PFSK-1 (cell line): Measurements from ENCODE around the gene TMEM255A.

ENCODE experiments used
- FOXP2 ChIP-seq: optimal IDR thresholded peaks from 2 replicates; pipeline ENCODE3; 2011; ENCODE audit warnings: borderline replicate concordance, control low read depth, inconsistent platforms; ENCODE audit not compliant: insufficient read depth; ENCODE audit errors: extremely low read length, extremely low read depth
- POLR2AphosphoS5 ChIP-seq: IDR thresholded peaks from 2 replicates; pipeline ENCODE4 v1.6.1; 2012; ENCODE audit warnings: low read depth, mild to moderate bottlenecking, control low read depth, low read length, moderate library complexity
- SIN3A ChIP-seq: IDR thresholded peaks from 2 replicates; pipeline ENCODE4 v1.6.1; 2012; ENCODE audit warnings: mild to moderate bottlenecking, low read length, moderate library complexity, borderline replicate concordance; ENCODE audit not compliant: insufficient read depth
- TAF1 ChIP-seq: IDR thresholded peaks from 2 replicates; pipeline ENCODE4 v1.6.1; 2012; ENCODE audit warnings: low read length, control low read depth, borderline replicate concordance; ENCODE audit not compliant: insufficient read depth
- TF ChIP-seq, protein P1 (sequence below), 2 experiments: IDR thresholded peaks; 2 replicates each; pipeline versions ENCODE4 v1.6.1 to v1.8.0; 2011 to 2012; ENCODE audit warnings: low read depth in 2 of 2, low read length in 2 of 2, control low read depth in 1 of 2, inconsistent platforms in 1 of 2, mild to moderate bottlenecking in 1 of 2, moderate library complexity in 1 of 2; ENCODE audit not compliant: insufficient read depth in 1 of 2

The TMEM255A gene

DNA sequence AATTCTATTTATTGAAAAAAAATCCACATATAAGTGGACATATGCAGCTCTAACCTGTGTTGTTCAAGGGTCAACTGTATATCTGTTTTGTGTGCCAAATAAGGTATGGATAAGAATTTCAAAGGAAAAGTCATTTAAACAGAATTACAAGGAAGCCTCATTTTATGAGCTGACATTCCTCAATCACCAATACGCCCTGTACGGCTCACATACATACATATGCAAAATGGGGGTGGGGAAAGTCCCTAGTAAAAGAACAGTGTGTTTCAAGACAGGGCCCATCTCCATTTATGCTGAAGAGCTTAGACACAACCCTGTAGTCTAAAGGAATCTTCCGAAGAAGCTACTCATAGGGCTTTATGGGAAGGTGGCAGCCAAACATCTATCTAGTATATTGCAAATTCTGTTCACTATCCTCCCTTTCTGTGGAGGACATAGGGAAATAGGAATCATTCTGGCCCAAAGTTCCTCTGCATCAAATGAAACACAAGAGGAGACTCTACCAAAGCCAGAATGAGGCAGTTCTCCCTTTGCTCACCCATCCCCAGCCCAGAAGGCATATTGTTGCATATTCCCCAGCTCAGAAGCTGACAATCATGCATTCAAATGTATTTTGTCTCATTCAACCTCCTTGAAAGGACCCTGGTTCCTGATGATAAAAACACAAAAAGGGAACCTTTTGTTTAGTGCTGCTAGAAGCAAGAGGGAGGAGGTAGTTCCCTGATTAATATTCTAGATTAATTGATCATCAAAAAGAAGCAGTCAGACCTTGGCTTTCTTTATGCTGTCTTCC lies 74.4 kb downstream of the TMEM255A start:
- no peak for TF ChIP-seq POLR2AphosphoS5
- no peak for TF ChIP-seq TAF1
- no peak for TF ChIP-seq SIN3A
- TF ChIP-seq FOXP2 = no peak
- TF ChIP-seq, protein P1, sequence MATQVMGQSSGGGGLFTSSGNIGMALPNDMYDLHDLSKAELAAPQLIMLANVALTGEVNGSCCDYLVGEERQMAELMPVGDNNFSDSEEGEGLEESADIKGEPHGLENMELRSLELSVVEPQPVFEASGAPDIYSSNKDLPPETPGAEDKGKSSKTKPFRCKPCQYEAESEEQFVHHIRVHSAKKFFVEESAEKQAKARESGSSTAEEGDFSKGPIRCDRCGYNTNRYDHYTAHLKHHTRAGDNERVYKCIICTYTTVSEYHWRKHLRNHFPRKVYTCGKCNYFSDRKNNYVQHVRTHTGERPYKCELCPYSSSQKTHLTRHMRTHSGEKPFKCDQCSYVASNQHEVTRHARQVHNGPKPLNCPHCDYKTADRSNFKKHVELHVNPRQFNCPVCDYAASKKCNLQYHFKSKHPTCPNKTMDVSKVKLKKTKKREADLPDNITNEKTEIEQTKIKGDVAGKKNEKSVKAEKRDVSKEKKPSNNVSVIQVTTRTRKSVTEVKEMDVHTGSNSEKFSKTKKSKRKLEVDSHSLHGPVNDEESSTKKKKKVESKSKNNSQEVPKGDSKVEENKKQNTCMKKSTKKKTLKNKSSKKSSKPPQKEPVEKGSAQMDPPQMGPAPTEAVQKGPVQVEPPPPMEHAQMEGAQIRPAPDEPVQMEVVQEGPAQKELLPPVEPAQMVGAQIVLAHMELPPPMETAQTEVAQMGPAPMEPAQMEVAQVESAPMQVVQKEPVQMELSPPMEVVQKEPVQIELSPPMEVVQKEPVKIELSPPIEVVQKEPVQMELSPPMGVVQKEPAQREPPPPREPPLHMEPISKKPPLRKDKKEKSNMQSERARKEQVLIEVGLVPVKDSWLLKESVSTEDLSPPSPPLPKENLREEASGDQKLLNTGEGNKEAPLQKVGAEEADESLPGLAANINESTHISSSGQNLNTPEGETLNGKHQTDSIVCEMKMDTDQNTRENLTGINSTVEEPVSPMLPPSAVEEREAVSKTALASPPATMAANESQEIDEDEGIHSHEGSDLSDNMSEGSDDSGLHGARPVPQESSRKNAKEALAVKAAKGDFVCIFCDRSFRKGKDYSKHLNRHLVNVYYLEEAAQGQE (IDR thresholded peaks at IDR 0.05; ENCODE audit: insufficient read depth in 1 of 2, low read depth in 2 of 2, low read length in 2 of 2) = no peak

GRCh38 chrX:120235284-120235683 lies 76.0 kb downstream of the TMEM255A start:
- no peak for TF ChIP-seq FOXP2
- TF ChIP-seq, protein P1 (IDR thresholded peaks at IDR 0.05; ENCODE audit: insufficient read depth in 1 of 2, low read depth in 2 of 2, low read length in 2 of 2) = no peak
- no peak for TF ChIP-seq SIN3A
- TF ChIP-seq TAF1 = no peak
- TF ChIP-seq POLR2AphosphoS5 = no peak

GRCh38 chrX:120228187-120228908 lies 82.9 kb downstream of the TMEM255A start:
- TF ChIP-seq, protein P1 (IDR thresholded peaks at IDR 0.05; ENCODE audit: insufficient read depth in 1 of 2, low read depth in 2 of 2, low read length in 2 of 2) = no peak
- TF ChIP-seq TAF1 (no peak), SIN3A (no peak), POLR2AphosphoS5 (no peak), FOXP2 (no peak)

- TF ChIP-seq POLR2AphosphoS5 (no peak), TAF1 (no peak), SIN3A (no peak), FOXP2 (no peak)
- TF ChIP-seq, protein P1 (IDR thresholded peaks at IDR 0.05; ENCODE audit: insufficient read depth in 1 of 2, low read depth in 2 of 2, low read length in 2 of 2) = no peak
Measured at GRCh38 chrX:120224388-120224787, 86.9 kb downstream of the TMEM255A start.
